H9 (cell line): Measurements from ENCODE around the gene MAST1. TPM values are rescaled to one million over a fixed set of nuclear protein-coding genes. Genes with fewer than 3 reads are reported as not detected.

Experiments
- DNase-seq: peaks from one replicate; pipeline ENCODE4 v3.0.0-alpha.2; 2017
- H2AFZ ChIP-seq: one replicate; pipeline ENCODE4 v1.6.1; 2013; ENCODE audit warnings: mild to moderate bottlenecking, low read length, control low read depth, moderate library complexity
- H2AK5ac ChIP-seq: 2 replicates; pipeline ENCODE4 v1.6.1; 2013; ENCODE audit warnings: low read length, control low read depth, mixed read lengths; ENCODE audit not compliant: insufficient read length
- H2BK120ac ChIP-seq: one replicate; pipeline ENCODE4 v1.6.1; 2013; ENCODE audit warnings: low read depth, mild to moderate bottlenecking, low read length, control low read depth, inconsistent platforms; ENCODE audit not compliant: poor library complexity, severe bottlenecking
- H2BK12ac ChIP-seq: 2 replicates; pipeline ENCODE4 v1.6.1; 2013; ENCODE audit warnings: low read length, control low read depth, mixed read lengths, low read depth; ENCODE audit not compliant: insufficient read length
- H2BK15ac ChIP-seq: 2 replicates; pipeline ENCODE4 v1.6.1; 2013; ENCODE audit warnings: low read depth, low read length, control low read depth
- H2BK20ac ChIP-seq: one replicate; pipeline ENCODE4 v1.6.1; 2013; ENCODE audit warnings: low read depth, mild to moderate bottlenecking, low read length, control low read depth, inconsistent platforms; ENCODE audit not compliant: poor library complexity, severe bottlenecking
- H2BK5ac ChIP-seq: 2 replicates; pipeline ENCODE4 v1.6.1; 2013; ENCODE audit warnings: low read length, control low read depth, mixed read lengths; ENCODE audit not compliant: insufficient read length
- H3K14ac ChIP-seq: 2 replicates; pipeline ENCODE4 v1.6.1; 2013; ENCODE audit warnings: low read length, control low read depth; ENCODE audit not compliant: insufficient read depth
- H3K18ac ChIP-seq: 2 replicates; pipeline ENCODE4 v1.6.1; 2013; ENCODE audit warnings: low read depth, mild to moderate bottlenecking, mixed read lengths, low read length, control low read depth; ENCODE audit not compliant: insufficient read length
- H3K23ac ChIP-seq: 2 replicates; pipeline ENCODE4 v1.6.1; 2013; ENCODE audit warnings: low read length, control low read depth, mixed read lengths, low read depth; ENCODE audit not compliant: insufficient read length
- H3K23me2 ChIP-seq: 2 replicates; pipeline ENCODE4 v1.6.1; 2013; ENCODE audit warnings: low read depth, mild to moderate bottlenecking, mixed read lengths, low read length, control low read depth; ENCODE audit not compliant: insufficient read length, poor library complexity, severe bottlenecking
- H3K27ac ChIP-seq: 2 replicates; pipeline ENCODE4 v1.5.1; 2013; ENCODE audit warnings: low read length, control low read depth, mixed read lengths, low read depth; ENCODE audit not compliant: insufficient read length
- H3K27me3 ChIP-seq: 2 replicates; pipeline ENCODE4 v1.6.1; 2013; ENCODE audit warnings: low read length, control low read depth, inconsistent platforms; ENCODE audit not compliant: insufficient read depth
- H3K4ac ChIP-seq: 2 replicates; pipeline ENCODE4 v1.6.1; 2013; ENCODE audit warnings: low read depth, mild to moderate bottlenecking, control low read depth, inconsistent platforms, low read length, moderate library complexity
- H3K4me1 ChIP-seq: 2 replicates; pipeline ENCODE4 v1.6.1; 2013; ENCODE audit warnings: low read length, control low read depth, inconsistent platforms; ENCODE audit not compliant: insufficient read depth
- H3K4me2 ChIP-seq: 2 replicates; pipeline ENCODE4 v1.6.1; 2013; ENCODE audit warnings: low read length, control low read depth, mixed read lengths; ENCODE audit not compliant: insufficient read length, insufficient read depth
- H3K56ac ChIP-seq: 2 replicates; pipeline ENCODE4 v1.6.1; 2013; ENCODE audit warnings: low read depth, mild to moderate bottlenecking, mixed read lengths, low read length, control low read depth; ENCODE audit not compliant: insufficient read length
- H3K79me1 ChIP-seq: 2 replicates; pipeline ENCODE4 v1.6.1; 2013; ENCODE audit warnings: low read depth, mild to moderate bottlenecking, moderate library complexity, low read length, control low read depth, inconsistent platforms; ENCODE audit not compliant: insufficient read depth, poor library complexity, severe bottlenecking
- H3K79me2 ChIP-seq: 2 replicates; pipeline ENCODE4 v1.6.1; 2013; ENCODE audit warnings: low read length, control low read depth, inconsistent platforms; ENCODE audit not compliant: insufficient read depth
- H3K9ac ChIP-seq: 2 replicates; pipeline ENCODE4 v1.6.1; 2013; ENCODE audit warnings: low read length, control low read depth, mixed read lengths; ENCODE audit not compliant: insufficient read length; ENCODE audit errors: extremely low read depth
- H3K9me3 ChIP-seq: one replicate; pipeline ENCODE4 v1.6.1; 2013; ENCODE audit warnings: low read depth, low read length, inconsistent platforms; ENCODE audit not compliant: control insufficient read depth
- H3T11ph ChIP-seq: one replicate; pipeline ENCODE4 v1.6.1; 2013; ENCODE audit warnings: mild to moderate bottlenecking, low read length, control low read depth, inconsistent platforms
- H4K20me1 ChIP-seq: one replicate; pipeline ENCODE4 v1.6.1; 2013; ENCODE audit not compliant: control insufficient read depth, insufficient read length, insufficient read depth
- H4K5ac ChIP-seq: 2 replicates; pipeline ENCODE4 v1.6.1; 2013; ENCODE audit warnings: low read depth, mild to moderate bottlenecking, mixed read lengths, low read length, control low read depth; ENCODE audit not compliant: insufficient read length
- H4K8ac ChIP-seq: replicated peaks from 2 replicates; pipeline ENCODE4 v1.6.1; 2013; ENCODE audit warnings: low read length, control low read depth, mixed read lengths, low read depth; ENCODE audit not compliant: insufficient read length
- H4K91ac ChIP-seq: 2 replicates; pipeline ENCODE4 v1.6.1; 2013; ENCODE audit warnings: low read depth, mild to moderate bottlenecking, moderate library complexity, mixed read lengths, low read length, control low read depth; ENCODE audit not compliant: insufficient read length
- H3K27ac Mint-ChIP-seq, 3 experiments: 2 replicates in 2 of 3; 3 replicates in 1 of 3; pipeline ENCODE4 v1.8.0; 2020 to 2021; ENCODE audit warnings: mixed read lengths in 3 of 3, mild to moderate bottlenecking in 1 of 3, moderate library complexity in 1 of 3
- H3K27me3 Mint-ChIP-seq: 2 replicates; pipeline ENCODE4 v1.8.0; 2021; ENCODE audit warnings: low read depth, mild to moderate bottlenecking, moderate library complexity, mixed read lengths
- H3K36me3 Mint-ChIP-seq, 3 experiments: 2 replicates in 2 of 3; 3 replicates in 1 of 3; pipeline ENCODE4 v1.8.0; 2020 to 2021; ENCODE audit warnings: low read depth in 3 of 3, mixed read lengths in 3 of 3; ENCODE audit not compliant: insufficient read depth in 1 of 3
- H3K4me1 Mint-ChIP-seq, 2 experiments: 2 replicates each; pipeline ENCODE4 v1.8.0; 2020; ENCODE audit warnings: mixed read lengths in 2 of 2
- H3K4me3 Mint-ChIP-seq, 2 experiments: 2 replicates in 1 of 2; 3 replicates in 1 of 2; pipeline ENCODE4 v1.8.0; 2020 to 2021; ENCODE audit warnings: mild to moderate bottlenecking in 2 of 2, mixed read lengths in 2 of 2, moderate library complexity in 1 of 2
- H3K9me3 Mint-ChIP-seq, 2 experiments: 2 replicates in 1 of 2; 3 replicates in 1 of 2; pipeline ENCODE4 v1.8.0; 2020; ENCODE audit warnings: mild to moderate bottlenecking in 2 of 2, mixed read lengths in 2 of 2, moderate library complexity in 1 of 2
- WGBS: extraction: QIAGEN DNeasy Blood & Tissue Kit; methylation state at CpG from one replicate; pipeline ENCODE4 v1.1.7; 2013; ENCODE audit warnings: missing lambda C conversion rate, low lambda C conversion rate, mixed read lengths; ENCODE audit not compliant: insufficient read length; ENCODE audit errors: extremely low coverage; 5-methylcytosine and 5-hydroxymethylcytosine counted together
- total RNA-seq: library from RNA; stranded (reverse); gene quantifications from 2 replicates; pipeline ENCODE4 v1.2.1, GENCODE V29; 2021
- TF ChIP-seq, protein P1 (sequence below): fragments of 200-600 bp; sonication (generic); conservative IDR thresholded peaks from 3 replicates; pipeline ENCODE4 v1.8.0; 2021; ENCODE audit warnings: antibody characterized with exemption, mild to moderate bottlenecking

MAST1 gene
- total RNA-seq, 1 experiment from 2014 or later = 15.1 TPM

GRCh38 chr19:12790628-12791344, 47.5 kb upstream of the MAST1 start:
- Histone ChIP-seq H2BK12ac (no peak overlapping the region), H3T11ph (no peak overlapping the region), H3K18ac (peak overlapping the region; percentile 31), H2BK120ac (no peak overlapping the region), H3K23ac (no peak overlapping the region), H3K27me3 (no peaks in the 10 kb centered on the region; the same call in 1 of the 2 replicates), H3K27ac (no peak overlapping the region), H4K5ac (no peak overlapping the region), H2AFZ (no peak overlapping the region), H3K9ac (no peak overlapping the region), H3K4me2 (peak overlapping the region; percentile 48), H2BK20ac (no peak overlapping the region), H3K56ac (no peak overlapping the region), H4K20me1 (no peaks in the 10 kb centered on the region), H4K91ac (no peak overlapping the region), H2BK5ac (no peak overlapping the region), H3K4me1 (peaks cover 2% of the 10 kb centered on the region; the same call in 1 of the 2 replicates), H3K4ac (no peak overlapping the region), H2AK5ac (no peak overlapping the region), H2BK15ac (no peak overlapping the region), H4K8ac (no peak overlapping the region), H3K79me2 (no peaks in the 10 kb centered on the region), H3K79me1 (no peaks in the 10 kb centered on the region), H3K23me2 (peaks cover 37% of the 10 kb centered on the region), H3K14ac (no peak overlapping the region), H3K9me3 (no peaks in the 10 kb centered on the region)
- Mint-ChIP-seq H3K36me3 (no peaks in the 10 kb centered on the region), H3K4me1 (peaks cover 34% of the 10 kb centered on the region in 2 experiments), H3K9me3 (no peaks in the 10 kb centered on the region), H3K27me3 (peaks cover 8% of the 10 kb centered on the region), H3K27ac (peak overlapping the region in 2 of 3 experiments; percentile 46 to 73; a peak in 4 of 7 replicates), H3K4me3 (peak overlapping the region; percentile 76 to 85)
- DNase-seq = no peak
- TF ChIP-seq, protein P1, sequence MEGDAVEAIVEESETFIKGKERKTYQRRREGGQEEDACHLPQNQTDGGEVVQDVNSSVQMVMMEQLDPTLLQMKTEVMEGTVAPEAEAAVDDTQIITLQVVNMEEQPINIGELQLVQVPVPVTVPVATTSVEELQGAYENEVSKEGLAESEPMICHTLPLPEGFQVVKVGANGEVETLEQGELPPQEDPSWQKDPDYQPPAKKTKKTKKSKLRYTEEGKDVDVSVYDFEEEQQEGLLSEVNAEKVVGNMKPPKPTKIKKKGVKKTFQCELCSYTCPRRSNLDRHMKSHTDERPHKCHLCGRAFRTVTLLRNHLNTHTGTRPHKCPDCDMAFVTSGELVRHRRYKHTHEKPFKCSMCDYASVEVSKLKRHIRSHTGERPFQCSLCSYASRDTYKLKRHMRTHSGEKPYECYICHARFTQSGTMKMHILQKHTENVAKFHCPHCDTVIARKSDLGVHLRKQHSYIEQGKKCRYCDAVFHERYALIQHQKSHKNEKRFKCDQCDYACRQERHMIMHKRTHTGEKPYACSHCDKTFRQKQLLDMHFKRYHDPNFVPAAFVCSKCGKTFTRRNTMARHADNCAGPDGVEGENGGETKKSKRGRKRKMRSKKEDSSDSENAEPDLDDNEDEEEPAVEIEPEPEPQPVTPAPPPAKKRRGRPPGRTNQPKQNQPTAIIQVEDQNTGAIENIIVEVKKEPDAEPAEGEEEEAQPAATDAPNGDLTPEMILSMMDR = no peak
- no CpG with 5 or more reads among the region's 22 CpGs for WGBS
